ENCODE results near the gene RPL41. TPM values are rescaled to one million over a fixed set of nuclear protein-coding genes. Genes with fewer than 3 reads are reported as not detected.

The RPL41 gene
- total and polyA plus RNA-seq, 9 of the 15 experiments (the other 6 are each of a cell fraction or from before 2014, with no cell fraction given) = 3,403 to 11,276 (median 5,604) TPM

- TF ChIP-seq PRDM10 (IDR thresholded peaks at IDR 0.05; ENCODE audit: partially characterized antibody) = peak; percentile 85
- no peak for TF ChIP-seq ZNF354B (CRISPR knock-in tag; IDR thresholded peaks at IDR 0.05)
- TF ChIP-seq ZNF695 (CRISPR knock-in tag; IDR thresholded peaks at IDR 0.05) = no peak
- TF ChIP-seq DEAF1 (CRISPR knock-in tag; IDR thresholded peaks at IDR 0.05) = no peak
- TF ChIP-seq NR2C2 (CRISPR knock-in tag; IDR thresholded peaks at IDR 0.05) = no peak
- TF ChIP-seq NR2C2 (tag; IDR thresholded peaks at IDR 0.05) = peak; percentile 12; the same call in 1 of the 2 replicates
- TF ChIP-seq POLR2B (IDR thresholded peaks at IDR 0.05; ENCODE audit: low read depth, partially characterized antibody) = peak; percentile 88
- peak; percentile 61; the same call in 1 of the 2 replicates for TF ChIP-seq GTF2E2 (tag; IDR thresholded peaks at IDR 0.05)
- no peak for TF ChIP-seq GATA2 (CRISPR knock-in tag; IDR thresholded peaks at IDR 0.05)
- peak; percentile 98 for TF ChIP-seq LCOR (CRISPR knock-in tag; IDR thresholded peaks at IDR 0.05)
- TF ChIP-seq TAF1 (IDR thresholded peaks at IDR 0.05; ENCODE audit: control insufficient read depth, extremely low read depth, insufficient read depth, low read length, severe bottlenecking) = peak; percentile 87
- TF ChIP-seq, protein P1, sequence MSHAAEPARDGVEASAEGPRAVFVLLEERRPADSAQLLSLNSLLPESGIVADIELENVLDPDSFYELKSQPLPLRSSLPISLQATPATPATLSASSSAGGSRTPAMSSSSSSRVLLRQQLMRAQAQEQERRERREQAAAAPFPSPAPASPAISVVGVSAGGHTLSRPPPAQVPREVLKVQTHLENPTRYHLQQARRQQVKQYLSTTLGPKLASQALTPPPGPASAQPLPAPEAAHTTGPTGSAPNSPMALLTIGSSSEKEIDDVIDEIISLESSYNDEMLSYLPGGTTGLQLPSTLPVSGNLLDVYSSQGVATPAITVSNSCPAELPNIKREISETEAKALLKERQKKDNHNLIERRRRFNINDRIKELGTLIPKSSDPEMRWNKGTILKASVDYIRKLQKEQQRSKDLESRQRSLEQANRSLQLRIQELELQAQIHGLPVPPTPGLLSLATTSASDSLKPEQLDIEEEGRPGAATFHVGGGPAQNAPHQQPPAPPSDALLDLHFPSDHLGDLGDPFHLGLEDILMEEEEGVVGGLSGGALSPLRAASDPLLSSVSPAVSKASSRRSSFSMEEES (CRISPR knock-in tag; IDR thresholded peaks at IDR 0.05) = no peak
- TF ChIP-seq MYNN (IDR thresholded peaks at IDR 0.05) = no peak
- no peak for TF ChIP-seq MYNN (CRISPR knock-in tag; IDR thresholded peaks at IDR 0.05)
- no peak for TF ChIP-seq PRMT5 (CRISPR knock-in tag; IDR thresholded peaks at IDR 0.05)
- TF ChIP-seq, protein P2, sequence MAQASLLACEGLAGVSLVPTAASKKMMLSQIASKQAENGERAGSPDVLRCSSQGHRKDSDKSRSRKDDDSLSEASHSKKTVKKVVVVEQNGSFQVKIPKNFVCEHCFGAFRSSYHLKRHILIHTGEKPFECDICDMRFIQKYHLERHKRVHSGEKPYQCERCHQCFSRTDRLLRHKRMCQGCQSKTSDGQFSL (CRISPR knock-in tag; IDR thresholded peaks at IDR 0.05) = peak; percentile 61
- TF ChIP-seq, protein P2 (tag; IDR thresholded peaks at IDR 0.05) = peak in 1 of 2 experiments; percentile 71; a peak in 2 of 4 replicates
- TF ChIP-seq ZNF239 (CRISPR knock-in tag; IDR thresholded peaks at IDR 0.05) = no peak
- TF ChIP-seq PTBP1 (IDR thresholded peaks at IDR 0.05; ENCODE audit: low read depth, low read length) = no peak
- no peak for TF ChIP-seq KLF16 (IDR thresholded peaks at IDR 0.05)
These were observed 11.6 kb downstream of the RPL41 start, which contains the start of gene ESYT1 (continued) for GRCh38 chr12:56127888-56128669.

Measured in K562 (cell line).